GM12878 (cell line): ENCODE data around the gene M1AP.
A peak's percentile ranks its signal among the peaks of the same experiment; 100 is the strongest.

Source experiments
- BCL3 ChIP-seq: IDR thresholded peaks from 2 replicates; pipeline ENCODE4 v1.6.1; 2011; ENCODE audit warnings: borderline replicate concordance, low read depth, mild to moderate bottlenecking, moderate library complexity, low read length; ENCODE audit not compliant: insufficient read depth, poor library complexity, severe bottlenecking
- CEBPB ChIP-seq, 2 experiments: fragments of 150-350 bp in 1 of 2; IDR thresholded peaks; 2 replicates each; pipeline ENCODE4 v1.6.1; 2012 to 2014; ENCODE audit warnings: low read depth in 2 of 2, low read length in 2 of 2, borderline replicate concordance in 1 of 2, inconsistent platforms in 1 of 2
- CTCF ChIP-seq, 3 experiments: IDR thresholded peaks in 2 of 3; conservative IDR thresholded peaks in 1 of 3; 2 replicates each; pipeline ENCODE4 v1.5.1; 2011; ENCODE audit warnings: low read depth in 3 of 3, low read length in 3 of 3, mild to moderate bottlenecking in 3 of 3, control low read depth in 2 of 3, moderate library complexity in 2 of 3, inconsistent platforms in 1 of 3, mixed read lengths in 1 of 3; ENCODE audit not compliant: control insufficient read depth in 2 of 3, insufficient read depth in 1 of 3; ENCODE audit errors: extremely low read depth in 1 of 3
- FOXM1 ChIP-seq: IDR thresholded peaks from 2 replicates; pipeline ENCODE4 v1.6.1; 2012; ENCODE audit warnings: low read depth, mild to moderate bottlenecking, inconsistent platforms, low read length, moderate library complexity
- GATAD2B ChIP-seq: fragments of 450-650 bp; conservative IDR thresholded peaks from 2 replicates; pipeline ENCODE4 v1.6.1; 2017; ENCODE audit warnings: low read depth, mild to moderate bottlenecking, moderate library complexity
- HDAC6 ChIP-seq: fragments of 200-600 bp; sonication (generic); IDR thresholded peaks from one replicate; pipeline ENCODE4 v1.8.0; 2017; ENCODE audit warnings: antibody characterized with exemption; ENCODE audit not compliant: unreplicated experiment
- SP1 ChIP-seq: IDR thresholded peaks from one replicate; pipeline ENCODE4 v1.6.1; 2011; ENCODE audit warnings: low read depth, low read length
- TAF1 ChIP-seq: IDR thresholded peaks from 2 replicates; pipeline ENCODE4 v1.6.1; 2011; ENCODE audit warnings: mild to moderate bottlenecking, low read depth, low read length, borderline replicate concordance
- USF1 ChIP-seq: IDR thresholded peaks from 2 replicates; pipeline ENCODE4 v1.6.1; 2011; ENCODE audit warnings: borderline replicate concordance, low read depth, mild to moderate bottlenecking, moderate library complexity, mixed read lengths, low read length; ENCODE audit not compliant: insufficient read depth; ENCODE audit errors: extremely low read length
- ZBTB40 ChIP-seq: fragments of 450-650 bp; IDR thresholded peaks from 2 replicates; pipeline ENCODE4 v1.6.1; 2016; ENCODE audit warnings: mild to moderate bottlenecking, moderate library complexity, borderline replicate concordance

- TF ChIP-seq SP1 (no peak), USF1 (no peak), TAF1 (no peak), ZBTB40 (no peak), HDAC6 (no peak), BCL3 (no peak), GATAD2B (no peak), CTCF (IDR thresholded peaks at IDR 0.05 in 2 of 3, conservative IDR thresholded peaks at IDR 0.05 in 1 of 3; ENCODE audit: control insufficient read depth in 2 of 3, extremely low read depth in 1 of 3, insufficient read depth in 1 of 3, low read depth in 3 of 3, low read length in 3 of 3) (peak; percentile 25 to 60 (median 41); a peak in 4 of 6 replicates), FOXM1 (no peak), CEBPB (IDR thresholded peaks at IDR 0.05; ENCODE audit: borderline replicate concordance in 1 of 2, low read depth in 2 of 2, low read length in 2 of 2) (no peak)
Observed at GRCh38 chr2:74532222-74532621, 115.9 kb downstream of the M1AP start.
